Skin epidermis (tissue), 12 donors: ENCODE data around the gene ZXDC.

Source experiments
- H3K27ac ChIP-seq, 21 experiments: fragments of 200-600 bp; sonication (generic) in 11 of 21; one replicate each; pipeline ENCODE4 v1.5.0; 2020; ENCODE audit warnings: mild to moderate bottlenecking in 3 of 21, inconsistent platforms in 2 of 21, moderate library complexity in 2 of 21
- H3K4me3 ChIP-seq, 7 experiments: fragments of 200-600 bp; sonication (generic) in 2 of 7; one replicate each; pipeline ENCODE4 v1.5.0; 2020; ENCODE audit warnings: inconsistent platforms in 2 of 7, mild to moderate bottlenecking in 2 of 7, moderate library complexity in 1 of 7

The ZXDC gene

DNA sequence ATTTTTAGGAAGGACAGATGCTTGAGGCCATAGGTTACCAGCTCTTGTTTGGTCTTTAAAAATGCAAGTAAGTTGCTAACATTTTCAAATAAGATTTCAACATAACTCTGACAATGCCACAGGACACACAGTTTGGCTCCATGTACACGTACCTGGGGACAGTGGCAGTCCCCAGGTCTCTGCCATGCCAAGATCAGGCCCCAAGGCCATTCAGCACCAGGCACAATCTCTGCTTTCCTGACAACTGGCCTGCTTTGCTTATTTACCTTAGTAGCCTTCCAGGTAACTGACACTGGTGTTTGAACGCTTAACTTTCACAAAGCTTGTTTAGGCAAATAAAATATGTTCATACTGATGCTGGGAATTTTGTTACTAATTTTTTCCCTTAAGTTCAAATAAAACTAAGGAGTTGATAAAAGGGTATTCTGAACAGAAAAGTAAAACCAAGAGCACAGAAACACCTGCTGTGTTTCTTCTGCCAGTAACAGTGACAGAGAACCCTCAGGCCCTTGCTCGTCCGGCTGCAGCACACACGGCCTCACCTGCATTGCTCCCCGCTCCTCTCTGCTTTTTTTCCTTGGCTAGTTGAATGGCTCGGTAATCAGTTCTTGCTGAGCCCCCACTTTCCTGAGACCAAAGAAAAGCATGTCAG, 16.5 kb downstream of the ZXDC start:
- no peak overlapping the region for H3K4me3 ChIP-seq
- no peak overlapping the region for H3K27ac ChIP-seq

DNA sequence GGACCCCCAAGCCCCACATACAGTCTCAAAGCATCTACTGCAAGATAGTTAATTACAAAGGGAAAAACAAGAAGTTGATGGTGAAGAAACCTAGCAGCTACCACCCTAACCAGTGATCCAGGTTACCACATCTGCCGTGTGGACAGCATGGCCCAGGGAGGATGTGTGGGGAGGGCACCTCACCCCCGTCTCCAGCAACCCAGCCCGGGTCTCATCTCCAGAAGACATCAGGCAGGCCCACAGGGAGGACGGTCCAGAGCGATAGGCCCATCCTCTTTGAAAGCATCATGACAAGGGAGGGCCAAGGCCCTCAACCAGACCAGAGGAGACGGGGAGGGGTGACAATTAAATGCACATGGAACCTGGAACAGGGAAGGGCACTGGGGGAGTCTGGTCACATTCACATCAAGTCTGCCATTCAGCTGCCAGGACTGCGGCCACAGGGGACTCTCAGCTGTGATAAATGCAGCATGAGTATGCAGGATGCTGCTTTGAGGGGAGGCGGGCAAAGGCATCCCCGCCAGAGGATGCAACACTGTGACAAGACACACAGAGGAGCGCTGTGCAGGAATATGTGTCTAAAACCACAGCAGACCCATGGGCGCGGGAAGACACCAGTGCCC, 18.8 kb downstream of the ZXDC start:
- H3K4me3 ChIP-seq = no peak overlapping the region
- no peak overlapping the region for H3K27ac ChIP-seq

DNA sequence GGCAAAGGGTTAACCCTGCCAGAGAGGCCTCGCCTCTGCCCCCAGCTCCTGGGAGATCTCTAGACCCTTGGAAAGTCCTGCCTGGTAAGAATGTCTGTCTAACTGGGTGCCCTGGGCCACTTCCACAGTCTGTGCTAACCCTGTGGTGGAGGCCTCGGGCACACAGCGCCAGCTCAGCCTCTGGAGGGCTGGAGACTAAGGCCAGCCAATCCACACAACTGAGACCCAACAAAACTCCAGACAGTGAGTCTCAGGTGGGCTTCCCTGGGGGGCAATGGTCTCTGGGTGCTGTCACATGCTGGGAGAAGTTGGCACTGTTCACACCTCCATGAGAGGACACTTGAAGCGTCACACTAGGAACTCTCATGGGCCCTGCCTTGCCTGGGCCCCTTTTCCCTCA, 19.5 kb downstream of the ZXDC start:
- no peak overlapping the region for H3K27ac ChIP-seq
- no peak overlapping the region for H3K4me3 ChIP-seq

DNA sequence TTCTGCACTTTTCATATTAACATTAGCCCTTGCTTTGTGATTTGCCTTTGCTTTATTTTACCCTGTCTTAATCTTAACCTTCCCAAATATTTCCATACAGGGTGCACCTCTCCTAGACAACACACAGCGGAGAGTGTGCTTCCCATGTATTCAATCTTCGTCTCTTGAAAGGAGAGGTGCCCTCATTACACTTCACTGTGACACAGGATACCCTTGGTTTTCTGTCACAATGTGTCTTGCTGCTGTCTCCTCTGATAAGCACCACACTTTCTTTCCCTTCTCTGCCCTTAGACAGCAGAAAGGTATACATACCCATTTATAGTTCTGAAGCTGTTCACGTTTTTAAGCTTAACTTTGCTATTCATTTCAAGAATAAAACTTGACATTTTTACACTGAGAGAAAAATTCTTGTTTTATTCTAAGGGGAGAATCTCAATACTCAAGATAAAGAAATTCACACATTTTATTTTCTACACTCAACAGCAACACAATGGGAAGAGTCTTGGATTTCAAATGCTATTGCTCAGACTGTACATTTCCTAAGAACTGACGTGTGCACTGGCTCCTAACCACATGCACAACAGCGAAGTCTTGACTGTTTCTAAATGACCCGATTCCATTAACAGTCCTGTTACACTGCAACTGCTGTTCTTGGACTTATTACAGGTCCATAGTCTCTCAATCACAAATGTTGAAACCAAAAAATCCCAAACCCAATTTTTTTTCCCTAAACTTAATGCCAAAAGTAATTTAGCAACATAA, 21.1 kb downstream of the ZXDC start:
- no peak overlapping the region for H3K27ac ChIP-seq

DNA sequence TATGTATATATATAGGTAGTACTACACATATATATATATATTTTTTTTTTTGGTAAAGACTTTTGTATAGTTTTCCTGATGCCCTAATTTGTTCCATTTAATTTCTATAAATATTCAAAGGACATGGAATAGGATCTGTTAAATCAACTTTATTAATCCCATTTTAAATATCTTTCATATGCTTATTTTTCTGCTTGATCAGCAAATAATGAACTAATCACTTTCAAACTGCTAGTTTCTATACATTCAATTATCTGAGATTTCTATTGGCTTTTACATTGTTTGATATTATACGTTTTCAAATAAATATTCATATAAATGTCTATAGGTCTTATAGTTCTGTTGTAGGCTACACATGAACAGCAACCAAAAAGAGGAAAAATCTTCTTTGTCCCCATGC, 21.7 kb downstream of the ZXDC start:
- Histone ChIP-seq H3K27ac (no peak overlapping the region), H3K4me3 (no peak overlapping the region)

More for the DNA sequence above, 21.1 kb downstream of the ZXDC start:
- no peak overlapping the region for H3K4me3 ChIP-seq

DNA sequence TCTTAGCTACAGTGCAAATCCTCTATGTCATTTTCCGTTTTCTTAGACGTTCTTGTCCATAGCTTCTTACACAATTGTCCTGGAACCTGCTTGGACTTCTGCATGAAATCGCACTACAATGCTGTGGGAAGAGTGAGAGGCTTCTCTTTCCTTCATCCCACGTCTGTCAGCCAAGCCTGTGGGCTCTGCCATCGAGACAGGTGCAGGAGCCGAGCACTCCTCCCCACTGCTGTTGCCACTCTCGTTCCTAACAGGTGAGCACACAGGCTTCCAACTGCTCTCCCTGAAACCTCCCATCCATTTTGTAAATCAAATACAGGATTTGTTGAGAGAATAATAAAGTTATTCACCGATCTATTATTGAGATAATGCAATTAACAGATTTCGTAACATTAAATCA, 23.5 kb downstream of the ZXDC start:
- Histone ChIP-seq H3K4me3 (no peak overlapping the region), H3K27ac (no peak overlapping the region)

DNA sequence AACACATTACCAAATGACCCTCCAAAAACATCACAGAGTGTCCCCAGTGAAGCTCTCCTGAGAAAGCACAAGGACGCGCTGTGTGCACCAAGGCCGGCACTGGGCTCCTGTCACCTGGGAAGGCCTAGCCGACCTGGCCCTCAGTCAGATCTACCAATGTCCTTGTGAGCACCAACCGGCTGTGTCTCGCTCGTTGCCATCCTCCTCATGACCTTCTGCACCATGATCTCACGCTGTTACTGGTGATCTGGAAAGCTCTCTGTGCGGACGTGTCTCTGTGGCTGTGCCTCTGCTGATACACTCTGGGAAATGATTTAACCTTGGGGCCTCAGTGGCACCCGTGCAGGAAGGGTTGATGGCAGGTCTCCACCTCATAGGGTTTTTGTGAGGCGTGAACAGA, 24.2 kb downstream of the ZXDC start:
- H3K27ac ChIP-seq = no peak overlapping the region

DNA sequence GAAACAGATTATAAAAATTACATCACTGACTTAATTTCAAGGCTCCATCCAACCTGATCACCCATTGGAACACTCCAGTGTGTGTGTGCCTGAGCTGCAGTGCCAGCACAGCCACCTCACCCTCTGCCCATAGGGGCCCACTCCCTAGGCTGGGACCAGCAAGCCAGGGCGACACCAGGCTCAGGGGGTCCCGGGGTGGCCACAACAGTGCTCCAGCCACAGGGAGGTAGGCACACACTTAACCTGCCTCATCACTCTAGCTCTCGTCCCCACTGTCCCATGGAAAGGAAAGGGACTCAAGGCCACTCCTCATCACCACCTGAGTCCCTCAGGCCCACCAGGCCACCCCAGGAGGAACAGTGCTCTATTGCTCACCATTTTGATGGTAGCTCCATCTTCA, 24.9 kb downstream of the ZXDC start:
- H3K4me3 ChIP-seq = no peak overlapping the region
- H3K27ac ChIP-seq = no peak overlapping the region

More for the DNA sequence above, 24.2 kb downstream of the ZXDC start:
- no peak overlapping the region for H3K4me3 ChIP-seq

DNA sequence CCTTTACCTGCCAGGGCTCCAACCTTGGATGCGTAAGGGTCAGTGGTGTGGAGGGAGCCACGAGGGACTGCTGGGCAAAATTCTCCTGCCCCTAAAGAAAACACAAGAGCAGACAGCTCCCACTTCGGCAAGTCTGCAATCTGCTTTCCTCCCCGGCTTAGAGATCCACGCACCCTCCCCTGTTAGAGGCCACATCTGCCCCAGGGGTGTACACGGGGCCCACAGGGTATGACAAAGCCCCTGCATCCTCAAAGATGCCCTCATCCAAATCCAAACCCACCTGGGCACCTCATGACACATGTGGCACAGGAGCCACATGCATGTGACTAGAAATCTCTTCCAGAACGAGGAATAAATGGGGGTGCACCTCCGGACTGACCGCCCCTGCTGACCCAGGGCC, 25.5 kb downstream of the ZXDC start:
- H3K4me3 ChIP-seq = no peak overlapping the region
- H3K27ac ChIP-seq = no peak overlapping the region

DNA sequence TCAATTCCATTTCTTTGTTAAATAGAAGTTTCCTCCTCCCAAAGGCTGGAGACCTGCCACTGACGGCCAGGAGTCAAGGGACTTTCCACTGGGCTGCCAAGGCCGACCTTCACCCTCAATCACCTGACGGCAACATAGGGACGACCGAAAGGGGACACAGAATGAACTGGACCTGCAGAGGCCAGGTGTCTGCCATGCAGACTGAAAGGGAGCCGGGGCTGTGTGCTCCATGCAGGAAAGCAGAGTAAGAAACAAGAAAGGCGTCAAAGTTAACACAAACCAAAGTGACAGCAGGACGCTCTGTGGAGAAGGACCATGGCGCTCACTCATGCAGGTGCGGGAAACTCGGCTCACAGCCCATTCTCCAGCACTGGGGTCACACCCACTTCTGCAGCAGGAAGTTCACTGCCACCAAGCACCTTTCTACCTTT, 26.1 kb downstream of the ZXDC start:
- Histone ChIP-seq H3K27ac (no peak overlapping the region), H3K4me3 (no peak overlapping the region)

DNA sequence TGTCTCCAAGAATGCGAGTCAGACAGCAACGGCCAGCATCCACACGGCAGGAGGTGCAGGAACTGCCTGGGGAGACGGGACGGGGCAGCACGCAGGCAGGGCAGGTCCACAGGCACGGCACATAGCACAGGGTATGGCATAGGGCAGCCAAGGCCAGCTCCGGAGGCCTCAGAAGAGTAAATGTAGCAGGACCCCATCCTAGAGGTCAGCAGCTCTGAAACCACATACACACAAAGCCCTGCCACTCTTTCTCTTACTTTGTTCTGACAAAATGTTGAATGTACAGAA, 26.9 kb downstream of the ZXDC start:
- H3K27ac ChIP-seq = no peak overlapping the region
- no peak overlapping the region for H3K4me3 ChIP-seq

DNA sequence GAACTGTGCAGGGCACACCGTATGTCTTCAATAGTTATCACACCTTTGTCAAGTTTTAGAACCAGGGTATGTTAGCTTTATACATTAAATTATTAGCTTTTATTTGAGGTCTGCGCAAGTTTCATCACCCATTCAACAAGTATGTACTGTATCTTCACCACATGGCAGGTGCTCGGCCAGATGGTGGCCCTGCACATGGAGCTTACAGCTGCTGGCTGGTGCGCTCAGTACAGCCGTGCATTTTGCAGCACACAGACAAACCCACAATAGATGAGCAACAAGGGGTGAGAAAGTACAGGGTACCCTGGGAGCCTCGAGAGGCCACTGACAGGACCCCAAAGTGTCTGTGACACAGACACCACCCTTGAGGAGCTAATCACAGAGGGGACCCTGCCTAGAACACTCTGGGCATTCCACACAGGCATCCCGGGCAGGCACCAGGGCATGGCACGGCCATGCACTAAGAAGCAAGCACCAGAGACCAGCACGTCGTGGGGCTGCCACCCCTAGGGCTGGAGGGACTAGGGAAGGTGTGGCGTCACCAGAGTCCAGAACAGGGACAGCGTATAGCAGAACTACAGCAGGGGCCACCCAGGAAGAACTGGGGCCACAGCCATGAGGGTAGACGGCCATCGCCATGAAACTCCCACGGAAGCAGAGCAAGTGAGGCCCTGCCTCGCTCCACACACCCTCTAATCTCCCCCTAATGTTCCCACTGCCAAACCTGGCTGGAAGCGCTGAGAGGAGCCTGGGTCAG, 27.4 kb downstream of the ZXDC start:
- H3K27ac ChIP-seq = no peak overlapping the region
- H3K4me3 ChIP-seq = no peak overlapping the region

DNA sequence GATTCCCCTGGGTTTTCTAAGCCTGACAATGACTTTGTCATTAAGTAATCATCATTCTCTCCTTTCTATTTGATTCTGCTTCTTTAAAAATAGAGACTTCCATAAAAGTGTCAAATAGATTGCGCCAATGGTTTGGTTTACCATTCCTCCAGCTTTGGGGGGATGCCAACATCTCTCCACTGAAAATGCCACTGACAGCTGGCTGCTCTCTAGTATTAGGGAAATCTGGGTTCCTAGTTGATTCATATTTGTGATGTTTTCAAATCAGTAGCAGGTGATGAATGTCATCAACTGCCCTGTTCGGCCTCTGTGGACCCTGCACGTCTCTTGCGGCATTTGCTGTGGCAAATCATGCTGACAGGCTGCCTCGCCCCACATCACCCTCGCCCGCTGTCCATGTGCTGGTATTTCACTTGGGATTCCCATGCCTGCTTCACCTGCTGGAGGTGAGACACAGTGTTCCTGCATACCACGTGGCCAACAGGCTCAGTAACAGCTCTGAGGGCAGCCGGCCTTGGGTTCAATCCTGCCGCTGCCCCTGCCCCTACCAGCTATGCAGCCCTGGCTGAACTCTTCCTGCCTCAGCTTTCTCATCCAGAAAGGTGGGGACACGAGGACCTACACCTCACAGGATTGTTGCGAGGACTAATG, 28.1 kb downstream of the ZXDC start:
- H3K4me3 ChIP-seq = no peak overlapping the region
- H3K27ac ChIP-seq = no peak overlapping the region

DNA sequence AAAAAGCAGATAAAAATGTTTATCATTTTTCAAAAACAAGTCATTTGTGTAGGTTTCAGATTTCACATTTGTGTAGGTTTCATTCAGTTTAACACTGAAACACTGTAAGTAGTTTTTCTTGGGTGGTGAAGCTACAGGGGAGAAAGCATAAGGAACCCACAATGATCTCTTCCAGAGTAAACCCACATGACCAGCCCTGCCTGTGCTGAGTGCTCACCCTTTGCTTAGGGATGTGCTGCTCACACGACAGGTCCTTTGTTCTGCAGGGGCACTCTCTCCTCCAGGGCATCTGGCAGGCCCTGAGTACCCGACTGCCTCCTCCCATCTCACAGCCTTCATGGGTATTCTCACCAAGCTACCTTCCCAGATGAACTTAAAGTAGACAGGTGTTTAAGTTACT, 28.9 kb downstream of the ZXDC start:
- Histone ChIP-seq H3K27ac (no peak overlapping the region), H3K4me3 (no peak overlapping the region)

DNA sequence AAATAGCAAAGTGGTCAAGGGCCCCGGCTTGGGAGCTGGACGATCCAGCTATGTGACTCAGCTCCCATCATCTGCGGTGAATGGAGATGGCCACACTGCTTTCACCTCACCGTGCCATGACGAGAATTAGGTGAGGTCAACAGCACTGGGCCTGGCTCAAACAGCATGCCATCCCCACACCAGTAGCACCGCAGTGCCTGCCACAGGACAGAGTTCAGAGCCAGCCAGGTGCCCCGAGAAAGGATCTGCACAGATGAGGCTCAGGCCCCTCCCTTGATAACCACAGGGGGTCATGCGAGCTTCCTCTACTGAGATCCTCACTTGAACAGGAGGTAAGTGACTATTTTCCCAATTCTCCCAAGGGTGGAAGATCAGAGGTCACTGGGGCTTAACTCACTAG, 29.4 kb downstream of the ZXDC start:
- no peak overlapping the region for H3K4me3 ChIP-seq
- no peak overlapping the region for H3K27ac ChIP-seq

DNA sequence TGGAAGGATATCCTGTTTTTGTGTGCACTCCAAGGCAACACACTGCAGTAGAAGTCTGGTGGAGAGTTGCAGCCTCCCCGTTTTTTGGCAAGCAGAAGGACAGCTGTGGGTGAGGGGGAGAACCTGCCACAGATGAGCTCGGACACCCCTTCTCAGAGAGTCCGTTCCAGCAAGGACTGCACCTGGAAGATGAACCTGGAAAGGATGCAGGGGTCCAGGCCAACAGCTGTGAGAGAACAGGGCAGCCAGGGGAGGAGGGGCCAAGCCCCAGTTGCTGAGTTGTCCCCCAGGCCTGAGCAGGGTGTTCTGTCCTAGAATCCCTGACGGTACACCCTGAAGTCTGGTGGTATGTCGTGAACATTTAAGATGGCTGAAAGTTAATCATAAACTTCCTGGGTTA, 30.2 kb downstream of the ZXDC start:
- peak overlapping the region in 1 of 21 experiments; percentile 0 for H3K27ac ChIP-seq
- no peak overlapping the region for H3K4me3 ChIP-seq

DNA sequence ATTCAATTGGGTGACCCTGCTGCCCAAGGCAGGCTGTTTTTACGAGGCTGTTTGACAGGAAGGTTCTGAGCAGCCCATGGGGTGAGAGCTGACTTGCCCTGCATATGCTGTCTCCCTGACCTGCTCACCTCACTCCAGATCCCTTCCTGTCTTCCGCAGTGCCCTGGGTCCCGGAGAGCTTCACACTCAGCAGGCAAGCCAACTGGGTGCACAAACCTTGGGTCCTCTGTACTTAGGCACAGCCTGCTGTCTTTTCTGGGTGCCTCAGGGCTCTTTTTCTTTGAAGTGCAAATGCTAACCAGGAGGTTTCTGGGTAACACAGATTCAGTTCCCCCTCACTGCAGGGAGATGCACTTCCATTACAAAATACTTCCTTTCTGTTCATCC, 32.8 kb downstream of the ZXDC start:
- Histone ChIP-seq H3K27ac (no peak overlapping the region), H3K4me3 (no peak overlapping the region)

DNA sequence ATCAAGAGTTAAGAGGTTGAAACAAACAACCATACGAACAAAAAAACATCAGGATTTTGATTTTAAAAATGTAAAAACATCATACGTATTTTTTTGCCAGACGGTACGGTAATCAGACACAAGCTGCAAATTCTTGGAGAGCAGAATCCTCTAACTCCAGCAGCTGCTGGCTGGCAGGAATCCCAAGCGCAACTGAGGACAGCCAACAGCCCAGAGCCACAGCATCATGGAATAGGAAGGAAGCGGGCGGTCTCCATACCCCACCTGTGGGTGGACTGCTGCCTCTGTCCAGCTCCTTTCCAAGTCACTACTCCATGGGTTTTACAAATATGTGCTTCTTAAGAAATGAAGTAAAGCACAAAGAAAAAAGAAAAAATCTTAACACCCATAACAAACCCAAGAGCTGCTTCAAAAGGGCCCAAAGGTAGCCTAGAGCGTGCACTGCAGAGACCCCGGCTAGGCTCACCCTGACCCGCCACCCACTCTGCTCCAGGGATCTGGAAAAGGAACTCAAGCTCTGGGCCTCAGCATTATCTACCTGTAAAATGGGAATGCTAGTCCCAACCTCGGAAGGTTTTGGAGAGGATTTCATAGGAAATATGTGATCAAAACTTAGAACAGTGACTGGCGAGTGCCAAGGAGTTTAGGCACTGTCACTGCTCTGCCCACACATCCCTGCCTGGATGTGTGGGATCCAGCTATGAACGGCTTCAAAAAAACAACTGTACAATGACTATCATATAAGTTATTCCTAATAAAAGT, 33.4 kb downstream of the ZXDC start:
- H3K4me3 ChIP-seq = no peak overlapping the region
- H3K27ac ChIP-seq = no peak overlapping the region

DNA sequence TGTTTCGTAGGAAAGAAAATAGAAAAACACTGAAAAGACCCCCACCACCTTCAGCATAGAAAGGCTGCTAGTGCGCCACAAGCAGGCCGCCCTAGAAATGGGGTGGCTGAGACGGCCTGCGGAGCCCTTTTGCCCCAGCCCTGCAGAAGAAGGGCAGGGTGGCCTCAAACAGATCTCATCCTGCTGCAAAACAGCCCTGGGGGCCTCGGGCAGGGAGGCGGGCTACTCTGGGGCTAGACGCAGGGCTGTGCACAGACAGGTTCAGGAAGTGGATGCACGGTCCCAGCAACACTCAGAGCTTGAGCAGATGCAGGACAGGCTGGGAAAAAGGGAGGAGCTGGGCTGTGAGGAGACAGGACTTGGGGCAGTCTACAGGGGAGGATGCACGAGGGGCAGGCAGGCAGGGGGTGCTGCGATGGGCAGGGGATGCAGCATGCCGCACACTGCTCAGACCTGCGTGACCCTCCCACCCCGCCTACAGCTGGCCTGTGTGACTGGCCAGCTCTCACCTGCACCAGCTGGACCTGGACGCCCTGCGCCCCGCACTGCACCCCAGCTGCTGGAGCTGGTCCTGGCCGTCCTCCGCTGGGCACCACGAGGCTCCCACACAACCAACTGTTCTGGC, 34.3 kb downstream of the ZXDC start:
- H3K27ac ChIP-seq = no peak overlapping the region
- no peak overlapping the region for H3K4me3 ChIP-seq
